Sigmoid colon (tissue), 4 donors: ENCODE results near the gene SP5.

Experiments used
- CTCF ChIP-seq, 4 experiments: fragments of 450-650 bp in 3 of 4; fragments of 200-600 bp in 1 of 4; IDR thresholded peaks; one replicate each; pipeline ENCODE4 v1.5.1; 2016 to 2019; ENCODE audit warnings: antibody characterized with exemption in 4 of 4, mild to moderate bottlenecking in 3 of 4, moderate library complexity in 2 of 4
- EP300 ChIP-seq, 4 donors: sonication (generic); formaldehyde crosslinking; IDR thresholded peaks; one replicate each; pipeline ENCODE4 v1.6.1; 2017; ENCODE audit warnings: antibody characterized with exemption in 4 of 4
- POLR2A ChIP-seq, 2 donors: fragments of 450-650 bp; IDR thresholded peaks; one replicate each; pipeline ENCODE4 v1.6.1; 2016; ENCODE audit warnings: antibody characterized with exemption in 2 of 2, mild to moderate bottlenecking in 2 of 2, moderate library complexity in 2 of 2
- POLR2AphosphoS5 ChIP-seq, 4 donors: sonication (generic); formaldehyde crosslinking; IDR thresholded peaks; one replicate each; pipeline ENCODE4 v1.6.1; 2017; ENCODE audit warnings: antibody characterized with exemption in 4 of 4

- TF ChIP-seq POLR2A (IDR thresholded peaks at IDR 0.05) (no peak), POLR2AphosphoS5 (IDR thresholded peaks at IDR 0.05) (no peak), CTCF (IDR thresholded peaks at IDR 0.05) (no peak), EP300 (IDR thresholded peaks at IDR 0.05) (no peak)
Observed at GRCh38 chr2:170671079-170671478, 44.1 kb upstream of the SP5 start.
